HG03575 (cell line): ENCODE measurements around the gene AFAP1L2.
"Not testable (repeated sequence)": the region's sequence is repeated elsewhere in the genome, so short reads cannot be mapped to it uniquely, and the experiment has no call there.

Experiments
- ATAC-seq: cut with Tn5 transposase; IDR thresholded peaks from one replicate; pipeline ENCODE4 v1.9.1; 2021; ENCODE audit not compliant: unreplicated experiment, insufficient number of reproducible peaks, low FRiP score; ENCODE audit errors: extremely low read depth

AFAP1L2 gene

DNA sequence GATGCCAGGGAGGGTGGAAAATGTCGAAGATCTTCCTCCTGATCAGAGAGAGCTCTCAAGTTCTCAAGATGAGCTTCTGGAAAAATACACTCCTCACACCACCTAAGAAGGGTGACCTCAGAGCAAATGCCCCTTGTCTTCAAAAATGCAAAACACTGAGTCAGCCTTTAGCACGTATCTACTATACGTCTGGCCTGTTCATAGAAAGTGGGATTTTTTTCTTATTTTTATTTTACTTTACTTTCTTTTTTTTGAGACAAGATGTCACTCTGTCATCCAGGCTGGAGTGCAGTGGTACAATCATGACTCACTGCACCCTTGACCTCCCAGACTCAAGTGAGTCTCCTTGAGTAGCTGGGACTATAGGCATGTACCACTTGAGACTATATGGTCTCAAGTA lies 57.1 kb downstream of the AFAP1L2 start:
- no peak for ATAC-seq

DNA sequence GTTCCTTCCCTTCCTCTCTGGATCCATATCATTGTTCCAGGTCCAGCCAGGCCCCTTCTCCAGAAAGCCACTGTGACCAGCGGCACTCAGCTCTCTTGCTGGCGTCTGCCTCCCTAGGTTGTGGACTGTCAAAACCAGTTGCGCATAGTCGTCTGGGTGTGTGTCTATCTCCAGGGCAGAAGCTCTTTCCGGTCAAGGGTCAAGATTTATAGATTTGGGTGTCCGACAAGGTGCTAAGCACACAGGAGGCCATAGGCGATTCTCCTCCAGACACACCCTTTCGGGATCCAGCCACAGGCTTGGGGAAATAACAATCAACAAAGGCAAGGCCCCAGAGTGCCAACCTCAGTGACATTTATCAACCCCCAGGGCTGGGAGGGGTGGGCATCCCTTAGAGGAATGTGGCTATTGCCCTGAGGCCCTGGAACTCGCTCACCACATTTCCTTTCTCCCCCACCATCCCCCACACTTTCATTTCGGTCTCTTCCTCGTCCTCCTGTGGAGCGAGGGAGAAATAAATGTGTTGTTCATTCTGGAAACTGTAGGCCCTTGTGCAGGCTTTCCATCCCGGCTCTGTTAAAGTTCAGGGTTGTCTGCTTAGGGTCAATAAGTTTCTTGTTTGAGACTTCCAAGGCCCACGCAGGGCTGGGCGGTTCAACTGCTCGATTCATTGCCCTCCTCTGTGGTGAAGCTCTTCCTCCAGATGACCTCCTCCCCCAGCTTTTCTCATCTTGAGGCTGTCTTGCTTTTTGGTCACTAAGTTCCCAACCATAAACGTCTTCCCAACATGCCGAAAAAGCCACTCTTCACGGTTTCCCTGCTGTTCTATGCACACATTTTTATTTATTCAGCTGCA lies 57.9 kb downstream of the AFAP1L2 start:
- no peak for ATAC-seq

DNA sequence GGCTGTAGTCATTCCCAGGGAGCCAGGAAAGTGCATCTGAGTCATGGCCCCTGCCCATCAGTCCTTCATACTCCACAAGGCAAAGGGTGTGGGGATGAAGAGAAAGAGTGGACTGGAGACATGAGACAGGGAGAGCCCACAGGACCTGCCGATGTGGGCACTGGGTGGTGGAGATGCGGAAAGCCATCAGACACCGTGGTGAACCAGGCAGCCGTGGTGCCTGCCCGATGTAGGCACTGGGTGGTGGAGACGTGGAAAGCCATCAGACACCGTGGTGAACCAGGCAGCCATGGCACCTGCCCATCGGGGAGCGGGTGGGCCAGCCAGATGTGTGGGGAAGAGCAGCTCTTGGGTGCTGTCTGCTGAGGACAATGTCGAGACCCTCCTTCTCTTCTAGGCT lies 58.6 kb downstream of the AFAP1L2 start:
- no peak for ATAC-seq

DNA sequence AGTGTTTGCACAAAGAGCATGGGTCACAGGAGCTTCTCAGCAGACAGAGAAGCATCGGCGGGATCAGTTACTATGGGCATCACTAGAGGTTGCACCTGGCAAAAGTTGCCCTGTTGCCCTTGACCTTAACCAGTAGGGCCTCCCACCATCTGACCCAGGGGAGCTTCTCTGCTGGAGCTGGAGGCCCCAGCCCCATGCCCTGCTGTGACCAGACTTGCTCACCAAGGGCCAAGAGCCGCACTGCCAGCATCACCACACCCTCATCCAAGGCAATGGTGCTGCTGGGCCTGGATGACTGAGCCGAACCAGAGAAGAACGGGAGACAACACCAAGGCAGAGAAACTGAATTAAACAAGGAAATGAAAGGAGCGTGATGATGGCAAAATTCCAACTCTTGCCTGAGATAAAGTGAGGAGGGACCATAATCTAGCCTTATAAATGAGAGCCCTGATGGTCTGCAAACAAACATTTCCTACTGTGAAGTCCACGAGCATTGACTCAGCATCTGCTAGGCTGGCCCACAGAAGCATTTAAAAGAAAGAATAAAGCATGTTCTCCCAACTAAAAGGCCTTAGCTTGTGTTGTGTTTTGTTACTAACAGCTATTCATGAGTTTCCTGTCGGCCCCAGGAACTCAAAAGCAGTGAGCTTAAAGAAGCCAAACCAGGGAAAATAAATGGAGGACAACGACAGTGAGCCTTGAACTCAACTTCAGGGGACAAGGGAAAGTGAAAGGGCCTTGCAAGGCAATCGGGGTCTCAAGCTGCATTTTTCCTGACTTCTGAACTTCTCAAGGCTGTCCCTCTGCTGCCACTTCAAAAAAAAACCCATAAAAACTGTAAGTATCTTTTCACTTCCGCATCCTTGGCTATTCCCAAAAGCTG lies 60.4 kb downstream of the AFAP1L2 start:
- no peak for ATAC-seq

DNA sequence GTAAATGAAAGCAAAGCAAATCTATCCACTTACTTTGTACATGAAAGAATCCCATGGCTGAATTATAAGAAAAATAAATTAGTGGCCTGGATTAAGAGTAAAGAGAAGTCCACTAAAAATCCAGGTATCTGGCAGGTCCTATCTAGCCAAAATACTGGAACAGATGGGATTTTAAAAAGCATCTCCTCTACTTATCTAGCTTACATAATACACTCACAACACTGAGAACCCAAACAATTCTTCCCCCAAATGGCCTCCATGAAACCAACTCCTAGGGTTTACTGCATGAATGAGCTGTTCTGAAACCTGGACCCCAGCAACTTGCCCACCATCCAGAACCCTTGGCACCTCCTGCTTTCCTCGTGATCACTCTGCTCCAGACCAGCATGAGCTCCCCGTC lies 61.3 kb downstream of the AFAP1L2 start:
- no peak for ATAC-seq

DNA sequence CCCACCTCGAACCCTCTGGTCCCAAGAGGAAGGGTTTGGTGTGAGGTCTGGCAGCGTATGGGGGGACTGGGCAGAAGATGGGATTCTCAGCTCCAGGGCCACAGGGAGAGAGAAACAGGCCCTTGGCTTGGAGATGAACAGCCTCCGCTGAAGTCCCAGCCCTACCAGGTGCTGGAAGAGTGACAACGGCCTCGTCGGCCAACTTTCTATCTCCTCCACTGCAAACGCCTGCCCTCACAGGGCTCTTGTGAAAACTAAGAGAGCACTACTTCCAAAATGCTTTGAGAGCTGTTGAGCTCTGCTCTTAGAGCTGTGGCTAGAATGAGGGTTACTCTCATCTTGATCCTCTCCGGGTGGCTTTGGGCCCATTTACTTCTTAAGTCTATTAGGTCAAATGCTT lies 63.5 kb downstream of the AFAP1L2 start:
- ATAC-seq, result no peak

DNA sequence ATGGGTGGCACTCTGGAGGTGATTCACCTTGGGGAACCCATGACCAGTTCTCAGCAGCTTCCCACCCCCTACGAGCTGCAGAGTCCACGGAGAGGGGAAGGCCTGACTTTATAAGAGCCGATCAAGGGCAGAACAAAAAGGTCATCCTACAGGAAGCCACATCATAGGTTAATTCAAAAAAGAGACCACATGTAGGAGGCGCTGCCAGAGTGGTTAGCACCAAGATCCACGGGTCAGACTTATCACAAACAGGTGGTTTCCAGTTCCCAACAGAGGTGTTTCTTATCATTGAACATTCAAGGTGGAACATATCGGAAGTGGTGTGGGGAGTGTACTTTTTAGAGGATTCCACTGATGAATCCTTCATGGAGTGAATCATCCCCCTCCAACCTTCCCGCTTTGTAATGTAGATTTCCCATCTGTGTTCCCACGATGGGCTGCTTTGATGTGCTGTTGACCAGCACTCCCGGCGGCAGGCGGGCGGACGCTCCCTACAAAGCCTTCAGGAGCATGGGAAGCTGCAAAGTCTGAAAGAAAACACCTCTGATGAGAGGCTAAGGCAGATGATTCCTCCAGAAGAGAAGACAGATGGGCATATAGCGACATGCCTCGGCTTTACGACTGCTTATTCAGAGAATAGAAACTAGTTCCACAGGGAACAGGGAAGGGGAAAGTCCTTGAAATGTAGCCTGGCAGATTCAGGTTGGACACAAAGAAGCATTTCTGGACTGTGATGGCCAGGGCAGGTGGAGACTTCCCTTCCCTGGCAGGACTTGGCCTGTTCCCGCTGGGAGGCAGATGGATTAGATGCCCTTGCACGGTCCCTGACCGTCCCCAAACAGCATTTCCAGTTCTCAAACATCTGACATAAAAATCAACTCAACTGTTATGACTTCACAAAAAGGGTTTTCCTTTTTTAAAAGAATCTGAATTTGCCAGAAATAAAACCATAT lies 66.5 kb downstream of the AFAP1L2 start:
- ATAC-seq, result no peak

DNA sequence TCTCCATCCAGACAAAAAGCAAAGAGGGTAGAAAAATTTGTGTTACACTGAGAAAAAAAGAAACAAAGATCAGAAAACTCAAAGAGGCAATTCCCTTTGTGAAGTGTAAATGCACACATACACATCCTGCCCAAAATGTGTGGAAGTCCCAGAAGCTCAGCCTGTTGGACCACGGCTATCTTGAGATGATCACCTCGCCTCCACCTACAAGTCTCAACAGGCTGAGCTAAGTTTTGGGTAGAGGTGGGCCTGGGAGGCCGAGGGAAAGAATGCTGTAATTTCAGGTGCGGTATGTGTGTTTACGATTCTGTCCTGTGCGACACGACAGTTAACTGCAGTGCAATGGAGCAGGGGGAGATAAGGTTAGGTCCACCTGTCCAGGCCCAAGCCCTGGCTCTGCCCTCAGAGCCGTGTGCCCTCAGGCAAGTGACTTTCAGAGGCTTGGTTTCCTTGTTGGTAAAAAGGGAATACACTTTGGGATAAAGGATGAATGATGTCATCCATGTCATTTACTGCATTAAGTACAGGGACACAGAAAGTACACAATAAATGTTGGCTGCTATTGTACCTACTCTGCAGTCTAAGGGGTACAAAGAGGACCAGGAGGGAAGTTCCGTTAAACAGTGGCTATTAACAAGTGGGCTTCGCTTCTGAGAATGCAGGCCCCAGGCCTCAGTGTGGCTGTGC lies 67.3 kb downstream of the AFAP1L2 start:
- no peak for ATAC-seq

DNA sequence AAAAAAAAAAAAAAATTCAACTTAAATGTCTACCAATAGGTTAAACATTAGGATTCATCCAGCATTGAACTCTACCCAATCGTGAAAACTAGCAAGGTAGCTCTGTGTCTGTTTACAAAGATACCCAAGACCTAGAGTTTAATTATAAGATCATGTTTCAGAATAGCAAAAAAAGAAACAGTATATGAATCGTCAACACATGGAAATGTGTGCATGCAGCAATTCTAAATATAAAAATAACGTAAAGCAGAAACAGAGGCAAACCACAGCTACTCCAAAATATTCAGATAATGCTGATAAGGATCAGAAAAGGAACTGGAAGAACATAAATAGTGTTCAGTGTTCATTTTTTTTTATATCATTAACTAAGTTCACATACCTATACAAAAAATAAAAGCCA lies 68.7 kb downstream of the AFAP1L2 start:
- no peak for ATAC-seq

DNA sequence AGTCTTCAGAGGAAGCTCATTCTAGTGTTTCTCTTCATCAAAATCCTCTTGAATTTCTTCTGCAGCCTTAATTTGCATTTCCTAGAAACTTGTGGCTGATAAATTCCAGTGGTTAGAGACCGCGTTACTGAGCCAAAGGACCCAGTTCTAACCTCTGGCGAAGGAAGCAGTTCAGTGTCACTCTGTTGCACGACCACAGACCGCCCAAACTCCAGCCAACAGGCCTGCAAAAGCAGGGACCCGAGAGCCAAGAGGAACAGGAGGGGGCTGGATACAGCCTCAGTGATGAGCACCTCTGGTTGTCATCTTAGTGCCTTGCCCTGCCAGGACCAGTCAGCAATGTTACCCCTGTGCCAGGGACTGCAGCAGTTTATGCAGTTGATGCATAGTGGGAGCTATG lies 70.0 kb downstream of the AFAP1L2 start:
- no peak for ATAC-seq

DNA sequence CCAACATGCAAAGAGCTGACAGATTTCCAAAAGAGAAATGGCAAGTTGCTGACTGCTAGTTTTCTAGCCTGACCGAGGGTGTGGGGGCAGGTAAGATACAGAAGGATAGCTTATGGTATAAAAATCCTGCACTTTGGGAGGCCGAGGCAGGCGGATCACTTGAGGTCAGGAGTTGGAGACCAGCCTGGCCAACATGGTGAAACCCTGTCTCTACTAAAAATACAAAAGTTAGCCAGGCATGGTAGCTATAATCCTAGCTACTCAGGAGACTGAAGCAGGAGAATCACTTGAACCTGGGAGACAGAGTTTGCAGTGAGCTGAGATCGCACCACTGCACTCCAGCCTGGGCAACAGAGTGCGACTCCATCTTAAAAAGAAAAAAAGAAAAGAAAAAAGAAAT lies 70.9 kb downstream of the AFAP1L2 start:
- not testable (repeated sequence) for ATAC-seq

DNA sequence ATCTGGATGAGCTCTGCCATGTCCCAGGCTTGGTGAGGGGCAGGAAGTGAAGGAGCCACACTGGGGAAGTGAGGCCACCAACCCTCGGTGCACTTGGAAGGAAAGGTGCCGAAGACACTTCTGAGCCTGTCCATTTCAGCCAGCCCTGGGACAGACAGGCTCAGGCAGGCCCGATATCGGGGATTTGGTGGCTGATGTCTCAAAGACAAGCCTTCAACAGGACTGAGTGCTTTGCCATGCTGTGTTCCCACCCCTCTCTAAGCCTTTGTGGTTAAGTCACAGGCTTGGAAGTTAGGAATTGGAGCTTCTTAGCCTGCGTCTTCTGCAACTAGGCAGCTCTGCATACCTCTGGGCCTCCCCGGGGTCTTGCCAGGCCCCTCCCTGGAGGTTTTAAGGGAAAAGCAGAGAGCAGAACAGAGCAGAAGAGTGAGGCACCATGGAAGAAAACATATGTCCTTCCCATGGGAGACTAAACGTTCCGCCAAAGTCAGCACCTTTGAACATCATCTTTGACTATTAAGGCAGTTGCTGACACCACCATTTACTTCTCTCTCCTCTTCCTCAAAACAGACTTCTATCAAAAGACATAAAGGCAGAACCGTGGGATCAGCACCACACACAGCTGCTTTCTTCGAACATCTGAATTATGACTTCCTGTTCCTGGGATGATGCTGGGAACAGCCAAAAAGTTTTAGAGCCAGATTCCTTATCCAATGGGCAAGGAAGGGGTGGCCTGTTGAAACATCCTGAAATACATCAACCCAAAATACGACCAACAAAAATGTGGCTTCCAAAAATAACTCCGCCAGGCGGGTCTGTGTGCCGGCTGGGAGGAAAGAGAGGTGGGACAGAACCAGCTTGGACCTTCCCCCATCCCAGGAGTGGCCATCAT lies 71.8 kb downstream of the AFAP1L2 start:
- ATAC-seq, result no peak

DNA sequence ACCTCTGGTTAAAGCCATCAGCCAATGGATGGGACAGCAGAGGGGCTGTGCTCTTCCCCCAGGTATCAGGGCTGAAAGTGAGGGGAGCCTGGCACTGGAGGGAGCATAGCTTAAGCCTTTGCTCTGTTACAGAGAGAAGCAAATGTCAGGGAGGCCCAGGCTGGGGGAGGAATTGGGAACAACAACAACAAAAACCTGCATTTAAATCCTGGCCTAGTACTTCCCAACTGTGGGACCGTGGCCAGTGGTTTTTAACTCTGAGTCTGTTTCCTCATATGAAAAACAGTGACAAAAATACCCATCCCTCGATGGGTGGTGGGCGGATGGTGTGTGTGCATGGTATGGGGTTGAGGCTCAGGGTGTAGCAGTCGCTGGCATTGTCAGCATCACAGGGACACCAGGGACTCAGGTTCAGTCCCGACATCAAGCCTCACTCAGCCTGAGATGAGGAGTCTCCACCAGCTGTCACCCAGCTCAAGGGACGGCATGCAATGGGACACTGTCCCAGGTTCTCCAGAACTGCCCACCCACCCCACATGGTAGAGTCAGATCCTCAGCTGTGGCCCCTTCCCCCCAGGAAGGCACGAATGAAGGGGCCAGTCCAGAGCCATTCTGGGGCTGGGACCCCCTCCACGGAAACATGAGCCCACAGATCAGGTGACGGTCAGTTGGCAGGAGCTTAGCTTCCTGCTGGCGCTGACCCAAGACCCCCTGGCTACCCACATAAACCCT lies 74.5 kb downstream of the AFAP1L2 start:
- ATAC-seq, result no peak

DNA sequence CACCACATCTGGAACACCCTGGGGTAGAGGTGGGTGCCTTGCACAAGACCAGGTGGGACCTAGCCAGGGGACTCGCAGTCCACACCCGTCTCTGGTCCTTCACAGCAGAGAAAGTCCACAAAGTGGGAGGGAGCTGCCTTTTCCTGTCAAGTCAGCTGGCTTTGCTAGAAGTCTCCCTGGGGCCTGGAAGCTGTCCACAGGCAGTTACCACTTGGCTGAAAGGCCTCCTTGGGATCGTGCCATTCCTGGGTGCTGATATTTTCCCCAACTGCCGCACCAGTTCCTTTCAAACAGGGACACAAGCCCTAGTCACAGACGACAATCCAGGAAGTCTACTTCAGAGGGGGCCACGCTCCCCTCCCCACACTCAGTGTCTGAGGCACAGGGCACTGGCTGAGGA lies 75.4 kb downstream of the AFAP1L2 start:
- no peak for ATAC-seq

DNA sequence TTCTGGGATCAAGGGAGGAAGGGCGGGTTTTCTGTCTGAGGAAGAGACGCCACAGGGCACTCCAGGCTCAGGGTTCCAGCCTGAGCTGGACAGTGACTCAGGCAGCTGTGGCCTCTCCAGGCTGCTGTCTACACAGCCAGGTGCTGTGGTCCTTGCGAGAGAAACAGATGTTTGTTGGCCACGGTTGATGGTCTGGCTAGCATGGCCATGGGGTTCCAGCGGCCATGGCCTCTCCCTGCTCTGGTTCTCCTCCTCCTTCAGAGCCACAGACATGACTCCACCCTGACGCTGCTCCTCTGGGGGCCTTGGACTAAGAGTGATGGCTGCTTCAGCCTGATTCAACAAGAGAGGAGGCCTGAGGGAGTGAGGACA lies 75.9 kb downstream of the AFAP1L2 start:
- ATAC-seq, result no peak

DNA sequence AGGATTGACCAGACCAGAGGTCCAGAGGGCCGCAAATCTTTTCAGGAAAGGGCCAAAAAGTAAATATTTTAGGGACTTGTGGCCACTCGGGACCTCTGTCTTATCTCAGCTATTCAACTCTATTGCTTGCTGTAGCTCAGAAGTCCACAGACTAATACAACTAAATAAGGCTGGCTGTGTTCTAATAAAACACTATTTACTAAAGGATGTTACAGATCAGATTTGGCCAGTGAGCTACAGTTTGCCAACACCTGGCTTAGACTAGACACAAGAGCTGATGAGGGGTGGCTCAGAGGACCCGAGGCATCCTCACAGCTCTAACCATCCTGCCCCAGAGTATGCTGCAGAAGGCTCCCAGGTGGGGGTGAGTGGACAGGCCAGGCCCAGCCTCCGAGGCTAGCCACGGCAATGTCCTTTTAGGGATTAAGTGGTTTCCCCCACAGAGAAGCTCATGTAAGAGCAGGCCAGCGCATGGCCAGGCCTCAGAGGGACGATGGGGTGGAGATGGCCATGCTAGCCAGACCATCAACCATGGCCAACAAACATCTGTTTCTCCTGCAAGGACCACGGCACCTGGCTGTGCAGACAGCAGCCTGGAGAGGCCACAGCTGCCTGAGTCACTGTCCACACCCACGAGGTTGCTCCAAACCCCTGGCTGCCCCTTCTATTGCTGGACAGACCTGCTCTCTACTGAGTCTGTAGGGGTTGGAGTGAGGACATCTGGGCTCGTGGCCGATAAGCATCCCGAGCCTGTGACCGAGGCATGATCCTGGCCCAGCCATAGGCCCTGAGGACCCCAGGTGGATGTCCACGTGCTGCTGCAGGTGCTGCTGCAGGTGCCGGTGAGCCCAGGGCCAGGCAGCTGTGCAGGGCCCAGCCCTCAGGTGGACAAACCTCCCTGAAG lies 76.5 kb downstream of the AFAP1L2 start:
- ATAC-seq, result no peak
